Right renal cortex interstitium (tissue), 3 donors: ENCODE data around the gene CA10. TPM values are rescaled to one million over a fixed set of nuclear protein-coding genes. Genes with fewer than 3 reads are reported as not detected.
A peak's percentile ranks its signal among the peaks of the same experiment; 100 is the strongest.

Experiments
- DNase-seq, 3 donors: peaks; one replicate each; pipeline ENCODE4 v3.0.0-alpha.2; 2013; ENCODE audit warnings: low read depth in 3 of 3, low spot score in 2 of 3
- polyA plus RNA-seq, 3 donors: library from polyadenylated mRNA; unstranded; fragments of 120-200 nt; gene quantifications; one replicate each; pipeline ENCODE4 v1.2.1, GENCODE V29; 2013; ENCODE audit not compliant: insufficient read length in 3 of 3

The CA10 gene
- polyA plus RNA-seq, 3 donors = 15.2 to 23.4 (median 17.3) TPM

GRCh38 chr17:51661403-51661802 lies 497.1 kb downstream of the CA10 start:
- DNase-seq = no peak

- no peak for DNase-seq
Measured at GRCh38 chr17:51660266-51660665, 498.2 kb downstream of the CA10 start.

GRCh38 chr17:51657224-51657623 lies 501.3 kb downstream of the CA10 start:
- DNase-seq = no peak

- DNase-seq = peak in 1 of 3 donors; percentile 18
Measured at GRCh38 chr17:51653878-51654277, 504.6 kb downstream of the CA10 start.

- DNase-seq = no peak
Measured at GRCh38 chr17:51652529-51652928, 506.0 kb downstream of the CA10 start.

- DNase-seq = no peak
Measured at GRCh38 chr17:51651513-51652298, 506.8 kb downstream of the CA10 start.

- DNase-seq = no peak
Measured at GRCh38 chr17:51650772-51651171, 507.7 kb downstream of the CA10 start.

- DNase-seq = no peak
Measured at GRCh38 chr17:51650202-51650601, 508.3 kb downstream of the CA10 start.

GRCh38 chr17:51647826-51648225 lies 510.7 kb downstream of the CA10 start:
- no peak for DNase-seq

GRCh38 chr17:51647067-51647466 lies 511.4 kb downstream of the CA10 start:
- DNase-seq = no peak

- no peak for DNase-seq
Measured at GRCh38 chr17:51646539-51646938, 512.0 kb downstream of the CA10 start.

GRCh38 chr17:51645056-51645455 lies 513.5 kb downstream of the CA10 start:
- no peak for DNase-seq

- no peak for DNase-seq
Measured at GRCh38 chr17:51643702-51644490, 514.6 kb downstream of the CA10 start.

GRCh38 chr17:51642029-51642428 lies 516.5 kb downstream of the CA10 start:
- DNase-seq = no peak

GRCh38 chr17:51640108-51640622 lies 518.3 kb downstream of the CA10 start:
- DNase-seq = no peak

- DNase-seq = no peak
Measured at GRCh38 chr17:51638971-51639370, 519.5 kb downstream of the CA10 start.

- no peak for DNase-seq
Measured at GRCh38 chr17:51636291-51636690, 522.2 kb downstream of the CA10 start.

GRCh38 chr17:51630101-51630671 lies 528.3 kb downstream of the CA10 start:
- no peak for DNase-seq

GRCh38 chr17:51629232-51629631 lies 529.3 kb downstream of the CA10 start:
- DNase-seq = no peak

- no peak for DNase-seq
Measured at GRCh38 chr17:51627779-51628178, 530.7 kb downstream of the CA10 start.

- no peak for DNase-seq
Measured at GRCh38 chr17:51618476-51618875, 540.0 kb downstream of the CA10 start.
